Testis (tissue), 3 donors: ENCODE data around the gene ST3GAL5. TPM values are rescaled to one million over a fixed set of nuclear protein-coding genes. Genes with fewer than 3 reads are reported as not detected.

Experiments used
- DNase-seq: peaks from one replicate; pipeline ENCODE4 v3.0.0-alpha.2; 2019
- H3K27ac ChIP-seq, 2 donors: fragments of 200-600 bp; sonication (generic); one replicate each; pipeline ENCODE4 v1.5.1; 2019
- H3K27me3 ChIP-seq: fragments of 200-600 bp; sonication (generic); one replicate; pipeline ENCODE4 v1.5.1; 2019
- H3K36me3 ChIP-seq: fragments of 200-600 bp; sonication (generic); one replicate; pipeline ENCODE4 v1.5.1; 2017; ENCODE audit warnings: low read depth; ENCODE audit errors: missing control alignments
- H3K4me1 ChIP-seq: fragments of 200-600 bp; sonication (generic); one replicate; pipeline ENCODE4 v1.5.1; 2019
- H3K4me3 ChIP-seq, 2 donors: fragments of 200-600 bp; sonication (generic); one replicate each; pipeline ENCODE4 v1.5.1; 2017 to 2019
- H3K9me3 ChIP-seq: fragments of 200-600 bp; sonication (generic); one replicate; pipeline ENCODE4 v1.5.1; 2017
- POLR2A ChIP-seq: fragments of 450-650 bp; IDR thresholded peaks from one replicate; pipeline ENCODE4 v1.6.1; 2017; ENCODE audit warnings: antibody characterized with exemption, mild to moderate bottlenecking, moderate library complexity
- WGBS, 2 donors: methylation state at CpG; one replicate each; pipeline ENCODE4 v1.1.5; 2018; 5-methylcytosine and 5-hydroxymethylcytosine counted together
- intact Hi-C: fragments of 100-400 bp; cut with DNase I; formaldehyde crosslinking; loops from one replicate; pipeline ENCODE4 v1.15.1; 2023; ENCODE audit warnings: low total_unique reads
- polyA plus RNA-seq: library from polyadenylated mRNA; stranded (reverse); fragments of 350-450 nt; fragmentation: Illumina TruSeq; extraction: RNeasy Lipid Tissue Mini Kit (QIAGEN cat#74804); gene quantifications from one replicate; pipeline ENCODE4 v1.2.3, GENCODE V29; 2014; ENCODE audit warnings: low read depth, low replicate concordance; ENCODE audit not compliant: insufficient read depth
- total RNA-seq, 2 donors: library from RNA; depleted of rRNA; stranded (reverse); fragments of >200 nt; gene quantifications; one replicate each; pipeline ENCODE4 v1.2.3, GENCODE V29; 2016
- TF ChIP-seq, protein P1 (sequence below), 3 experiments: fragments of 450-650 bp in 2 of 3; fragments of 200-600 bp in 1 of 3; sonication (generic) in 1 of 3; IDR thresholded peaks; one replicate each; pipeline ENCODE4 v1.5.1; 2016 to 2019; ENCODE audit warnings: antibody characterized with exemption in 3 of 3, mild to moderate bottlenecking in 2 of 3, moderate library complexity in 1 of 3

ST3GAL5 gene
- total and polyA plus RNA-seq, 3 donors from 2014 or later, result 38.3 to 60.0 (median 48.2) TPM

DNA sequence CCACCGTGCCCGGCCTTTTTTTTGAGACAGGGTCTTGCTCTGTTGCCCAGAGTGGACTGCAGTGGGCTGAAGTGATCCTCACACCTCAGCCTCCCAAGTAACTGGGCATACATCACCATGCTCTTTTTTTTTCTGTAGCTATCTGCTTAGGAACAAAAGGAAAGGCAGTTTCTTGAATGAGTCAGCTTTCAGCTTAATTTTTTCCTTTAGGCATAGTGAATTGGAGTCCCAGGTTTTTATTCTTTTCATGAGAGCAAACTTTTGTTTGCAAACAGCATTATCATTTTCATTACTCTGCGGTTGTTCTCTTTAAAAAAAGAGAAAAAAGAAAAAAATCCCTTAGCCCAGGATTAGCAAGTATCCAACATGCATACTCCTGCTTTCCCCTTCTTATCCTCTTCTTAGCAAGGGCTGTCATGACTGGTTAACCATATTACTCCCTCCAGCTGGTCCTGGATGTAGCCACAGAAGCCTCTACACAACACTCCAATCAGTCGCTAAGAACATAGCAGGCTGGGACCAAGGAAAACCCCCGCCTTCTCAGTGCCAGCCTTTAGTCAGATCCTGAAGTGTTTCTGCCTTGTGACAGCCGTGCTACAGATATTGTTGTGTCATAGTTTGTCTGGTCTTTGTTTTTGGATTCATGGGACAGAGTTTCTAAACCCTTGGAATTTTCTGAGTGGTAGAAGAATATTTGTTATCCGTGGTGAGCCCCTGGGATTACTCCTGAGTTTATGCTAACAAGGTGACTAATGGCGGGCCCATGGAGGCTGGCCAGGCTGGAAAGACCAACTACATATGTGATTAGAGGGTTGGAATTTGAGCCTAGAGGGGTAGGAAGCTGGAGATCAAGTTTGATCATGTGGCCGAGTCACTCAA lies 23.3 kb upstream of the ST3GAL5 start:
- no peaks in the 10 kb centered on the region for H3K4me1 ChIP-seq
- no peaks in the 10 kb centered on the region for H3K36me3 ChIP-seq
- intact Hi-C loops, result no loop called here
- no peak overlapping the region for H3K27ac ChIP-seq
- 74 to 76% methylated on average over 9 of the region's 9 CpGs for WGBS, 2 donors
- no peaks in the 10 kb centered on the region for H3K9me3 ChIP-seq
- H3K4me3 ChIP-seq, result no peak overlapping the region
- no peaks in the 10 kb centered on the region for H3K27me3 ChIP-seq
- DNase-seq, result no peak
- TF ChIP-seq POLR2A, result no peak
- TF ChIP-seq, protein P1, sequence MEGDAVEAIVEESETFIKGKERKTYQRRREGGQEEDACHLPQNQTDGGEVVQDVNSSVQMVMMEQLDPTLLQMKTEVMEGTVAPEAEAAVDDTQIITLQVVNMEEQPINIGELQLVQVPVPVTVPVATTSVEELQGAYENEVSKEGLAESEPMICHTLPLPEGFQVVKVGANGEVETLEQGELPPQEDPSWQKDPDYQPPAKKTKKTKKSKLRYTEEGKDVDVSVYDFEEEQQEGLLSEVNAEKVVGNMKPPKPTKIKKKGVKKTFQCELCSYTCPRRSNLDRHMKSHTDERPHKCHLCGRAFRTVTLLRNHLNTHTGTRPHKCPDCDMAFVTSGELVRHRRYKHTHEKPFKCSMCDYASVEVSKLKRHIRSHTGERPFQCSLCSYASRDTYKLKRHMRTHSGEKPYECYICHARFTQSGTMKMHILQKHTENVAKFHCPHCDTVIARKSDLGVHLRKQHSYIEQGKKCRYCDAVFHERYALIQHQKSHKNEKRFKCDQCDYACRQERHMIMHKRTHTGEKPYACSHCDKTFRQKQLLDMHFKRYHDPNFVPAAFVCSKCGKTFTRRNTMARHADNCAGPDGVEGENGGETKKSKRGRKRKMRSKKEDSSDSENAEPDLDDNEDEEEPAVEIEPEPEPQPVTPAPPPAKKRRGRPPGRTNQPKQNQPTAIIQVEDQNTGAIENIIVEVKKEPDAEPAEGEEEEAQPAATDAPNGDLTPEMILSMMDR (IDR thresholded peaks at IDR 0.05), result no peak

DNA sequence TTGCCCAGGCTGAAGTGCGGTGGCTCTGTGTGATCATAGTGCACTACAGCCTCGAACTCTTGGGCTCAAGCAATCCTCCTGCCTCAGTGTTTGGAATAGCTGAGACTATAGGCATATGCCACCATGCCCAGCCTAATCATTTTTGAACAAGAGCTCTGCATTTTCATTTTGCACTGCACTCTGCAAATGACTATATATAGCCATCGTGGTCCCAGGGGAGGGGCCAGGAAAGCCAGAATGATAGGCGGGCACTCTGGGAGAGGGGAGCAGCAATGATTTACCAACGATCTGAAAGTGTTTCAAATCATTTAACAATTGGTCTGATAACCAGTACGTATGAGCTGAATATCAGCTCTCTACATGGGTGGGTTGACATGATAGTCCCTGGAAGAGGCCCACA lies 22.3 kb upstream of the ST3GAL5 start:
- Histone ChIP-seq H3K27ac (no peak overlapping the region), H3K27me3 (no peaks in the 10 kb centered on the region), H3K4me3 (no peak overlapping the region), H3K4me1 (no peaks in the 10 kb centered on the region), H3K9me3 (no peaks in the 10 kb centered on the region), H3K36me3 (no peaks in the 10 kb centered on the region)
- intact Hi-C loops, result no loop called here
- DNase-seq, result no peak
- no peak for TF ChIP-seq POLR2A
- TF ChIP-seq, protein P1 (IDR thresholded peaks at IDR 0.05), result no peak
- WGBS, 2 donors, result 75 to 80% methylated on average over 6 of the region's 6 CpGs

DNA sequence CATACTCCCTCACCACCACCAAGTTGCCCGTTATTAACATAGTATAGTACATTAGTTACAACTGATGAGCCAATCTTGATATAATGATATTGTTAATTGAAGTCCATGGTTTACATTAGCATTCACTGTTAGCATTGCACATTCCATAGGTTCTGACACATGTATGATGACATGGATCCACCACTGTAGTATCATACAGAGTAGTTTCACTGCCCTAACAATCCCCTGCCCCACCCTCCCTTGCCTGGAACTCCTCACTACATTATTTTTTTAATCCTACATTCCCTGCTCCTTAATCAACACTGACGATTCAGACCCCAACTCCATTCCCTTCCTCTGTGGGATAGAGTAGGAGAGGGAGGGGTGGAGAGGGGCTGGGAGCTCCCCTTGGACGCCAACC lies 20.2 kb upstream of the ST3GAL5 start:
- Histone ChIP-seq H3K4me1 (peaks cover 6% of the 10 kb centered on the region), H3K9me3 (no peaks in the 10 kb centered on the region), H3K27me3 (no peaks in the 10 kb centered on the region), H3K27ac (no peak overlapping the region), H3K36me3 (no peaks in the 10 kb centered on the region), H3K4me3 (no peak overlapping the region)
- intact Hi-C loops, result no loop called here
- no peak for TF ChIP-seq POLR2A
- WGBS, 2 donors, result 92 to 93% methylated on average over 3 of the region's 3 CpGs
- DNase-seq, result no peak

DNA sequence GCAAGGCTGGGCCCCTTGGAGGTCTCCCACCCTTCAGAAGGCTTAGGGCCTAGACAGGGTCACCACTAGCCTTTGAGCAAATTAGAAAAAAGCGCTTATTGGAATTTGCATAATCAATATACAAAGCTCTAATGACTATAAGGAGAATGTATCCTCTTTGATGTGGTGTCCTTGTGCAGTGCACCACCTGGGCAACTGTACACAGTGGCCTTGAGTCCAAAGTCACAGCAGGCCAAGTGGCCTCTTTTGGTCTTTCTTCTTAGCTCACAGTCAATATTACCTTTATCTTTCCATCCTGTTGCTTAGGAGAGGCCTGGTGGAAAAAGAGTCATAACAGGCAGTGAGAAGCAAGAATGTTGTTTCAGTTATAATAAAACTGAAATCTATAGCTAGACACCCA lies 19.7 kb upstream of the ST3GAL5 start:
- Histone ChIP-seq H3K4me3 (no peak overlapping the region), H3K9me3 (no peaks in the 10 kb centered on the region), H3K27me3 (no peaks in the 10 kb centered on the region), H3K36me3 (no peaks in the 10 kb centered on the region), H3K27ac (no peak overlapping the region), H3K4me1 (peaks cover 6% of the 10 kb centered on the region)
- DNase-seq, result no peak
- WGBS, 2 donors, result 92 to 94% methylated on average over 1 of the region's 1 CpG
- intact Hi-C loops, result no loop called here
- no peak for TF ChIP-seq POLR2A
- TF ChIP-seq, protein P1 (IDR thresholded peaks at IDR 0.05), result no peak

DNA sequence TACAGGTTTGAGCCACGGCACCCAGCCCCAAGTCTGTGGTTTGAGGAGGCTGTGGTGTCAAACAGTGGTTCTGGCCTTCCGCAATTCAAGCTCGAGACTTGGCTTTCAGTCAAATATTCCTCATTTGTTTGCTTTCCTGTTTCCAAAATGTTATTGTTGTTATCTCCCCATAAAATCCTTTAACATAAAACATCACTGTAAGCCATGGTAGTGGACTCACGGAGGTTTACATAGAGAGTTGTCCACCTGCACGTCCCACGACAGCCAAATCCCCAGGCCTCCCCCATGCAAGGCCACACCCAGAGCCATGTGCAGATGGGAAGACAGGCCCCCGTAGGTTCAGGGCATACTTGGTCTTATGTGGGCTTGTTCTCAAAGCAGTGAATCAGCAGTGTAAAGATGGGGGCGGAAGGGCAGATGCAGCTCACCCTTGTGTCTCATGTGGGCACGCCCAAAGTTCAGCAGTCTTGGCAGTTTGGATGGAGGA lies 18.9 kb upstream of the ST3GAL5 start:
- DNase-seq, result no peak
- Histone ChIP-seq H3K27me3 (no peaks in the 10 kb centered on the region), H3K4me1 (peaks cover 6% of the 10 kb centered on the region), H3K36me3 (no peaks in the 10 kb centered on the region), H3K9me3 (no peaks in the 10 kb centered on the region), H3K4me3 (no peak overlapping the region), H3K27ac (no peak overlapping the region)
- WGBS, 2 donors, result 84 to 85% methylated on average over 9 of the region's 9 CpGs
- intact Hi-C loops, result no loop called here
- TF ChIP-seq, protein P1 (IDR thresholded peaks at IDR 0.05), result no peak
- no peak for TF ChIP-seq POLR2A
